Activated CD4-positive, alpha-beta T cell treated with anti-CD3 and anti-CD28 coated beads, Interleukin-10, Interleukin-2, amounts not matched to agents 100 ng/mL and 50 ng/mL, durations not matched to agents 16 hours and 8 hours (primary cell): ENCODE results near the gene RAPGEF1.

Experiments used
- DNase-seq: peaks from one replicate; pipeline ENCODE4 v3.0.0-alpha.2; 2020

Gene RAPGEF1

DNA sequence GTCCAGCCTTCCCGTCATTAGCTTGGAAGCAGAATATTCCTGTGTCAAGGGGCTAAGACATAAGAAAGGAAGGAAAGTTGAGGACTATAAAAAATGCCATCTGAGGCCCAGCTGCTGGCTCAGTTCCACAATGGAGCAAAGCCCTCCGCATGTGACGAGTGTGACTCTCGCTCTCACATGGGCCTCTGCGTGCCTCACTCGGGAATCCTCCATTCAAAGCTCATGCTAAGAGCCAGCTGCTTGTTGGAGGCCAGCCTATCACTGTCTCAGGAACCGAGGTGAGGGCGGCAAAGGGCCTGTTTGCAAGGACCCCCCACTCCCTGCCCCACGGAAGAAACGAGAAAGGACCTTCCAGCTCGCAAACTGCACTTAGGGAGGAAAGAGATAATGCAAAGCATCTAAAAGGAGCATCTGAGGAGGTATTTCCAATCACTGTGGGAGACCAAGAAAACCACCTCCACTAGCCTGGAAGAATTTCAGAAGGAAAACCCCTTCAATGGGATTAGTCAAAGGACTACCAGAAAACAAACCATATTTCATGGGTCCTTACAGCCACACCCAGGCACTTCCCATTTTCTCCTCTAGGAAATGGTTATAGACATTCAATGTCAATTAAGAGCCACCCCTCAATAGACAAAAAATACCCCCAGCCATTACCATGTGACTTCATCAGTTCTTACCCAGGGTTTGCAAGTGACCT lies 99.3 kb downstream of the RAPGEF1 start:
- no peak for DNase-seq

DNA sequence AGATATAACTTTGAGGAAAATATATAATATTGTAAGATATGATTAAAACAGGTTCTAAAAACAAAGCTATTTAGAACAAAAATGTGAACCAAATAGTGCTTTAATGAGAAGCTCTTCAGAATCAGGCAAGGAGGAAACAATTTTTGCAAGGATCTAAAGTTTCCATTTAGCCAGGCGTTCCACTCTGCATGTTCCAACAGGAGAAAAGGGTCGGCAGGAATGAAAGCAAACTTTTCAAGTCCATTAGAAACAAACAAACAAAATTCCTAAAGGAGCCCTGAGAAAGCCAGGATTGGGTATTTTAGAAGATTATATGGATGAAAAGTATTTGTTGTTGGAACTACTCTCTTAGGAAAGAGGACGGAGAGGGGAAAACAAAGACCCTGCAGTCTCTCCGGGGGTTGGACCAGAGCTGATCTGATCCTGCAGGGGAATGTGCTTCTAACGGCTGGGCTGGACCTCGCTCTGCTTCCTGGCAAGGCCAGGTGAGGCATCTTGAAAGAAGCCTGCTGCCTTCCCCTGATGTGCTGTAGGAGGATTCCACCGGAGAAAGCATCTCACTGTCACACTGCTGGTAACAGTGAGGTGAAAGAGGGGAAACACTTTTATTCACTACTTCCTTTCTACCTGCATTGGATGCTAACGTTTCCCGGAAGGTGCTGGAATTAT lies 100.0 kb downstream of the RAPGEF1 start:
- DNase-seq: no peak

DNA sequence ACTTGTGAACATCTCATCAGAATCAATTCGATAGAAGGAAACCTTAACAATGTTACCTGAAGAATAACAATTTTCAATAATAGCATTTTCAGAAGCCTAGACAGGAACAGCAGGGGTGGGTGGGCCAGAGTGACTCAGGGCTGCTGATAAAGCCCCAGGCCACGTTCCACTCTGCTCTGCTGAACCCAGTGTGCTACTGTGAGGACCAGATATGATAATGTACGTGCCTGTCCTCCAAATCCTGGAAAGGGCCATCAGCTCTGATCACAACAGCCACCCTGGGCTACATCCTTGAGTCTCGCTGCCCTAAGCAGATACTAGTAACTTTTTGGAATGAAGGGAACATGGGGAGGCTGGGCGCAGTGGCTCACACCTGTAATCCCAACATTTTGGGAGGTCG lies 103.3 kb downstream of the RAPGEF1 start:
- no peak for DNase-seq

GRCh38 chr9:131635892-131636291 lies 104.0 kb downstream of the RAPGEF1 start:
- no peak for DNase-seq

- DNase-seq: peak; percentile 85
Observed at GRCh38 chr9:131635285-131635684, 104.6 kb downstream of the RAPGEF1 start.

- no peak for DNase-seq
Observed at GRCh38 chr9:131633491-131634031, 106.3 kb downstream of the RAPGEF1 start.

GRCh38 chr9:131631306-131631705 lies 108.6 kb downstream of the RAPGEF1 start:
- DNase-seq: no peak

- peak; percentile 22 for DNase-seq
Observed at GRCh38 chr9:131630205-131630831, 109.6 kb downstream of the RAPGEF1 start.

- peak; percentile 43 for DNase-seq
Observed at GRCh38 chr9:131629825-131630204, 110.1 kb downstream of the RAPGEF1 start.

GRCh38 chr9:131629226-131629500 lies 110.7 kb downstream of the RAPGEF1 start:
- no peak for DNase-seq

GRCh38 chr9:131628459-131629225 lies 111.2 kb downstream of the RAPGEF1 start:
- no peak for DNase-seq

- DNase-seq: peak; percentile 66
Observed at GRCh38 chr9:131627648-131628458, 112.0 kb downstream of the RAPGEF1 start.

- no peak for DNase-seq
Observed at GRCh38 chr9:131627326-131627647, 112.6 kb downstream of the RAPGEF1 start.

- peak; percentile 21 for DNase-seq
Observed at GRCh38 chr9:131625790-131626670, 113.8 kb downstream of the RAPGEF1 start.

DNA sequence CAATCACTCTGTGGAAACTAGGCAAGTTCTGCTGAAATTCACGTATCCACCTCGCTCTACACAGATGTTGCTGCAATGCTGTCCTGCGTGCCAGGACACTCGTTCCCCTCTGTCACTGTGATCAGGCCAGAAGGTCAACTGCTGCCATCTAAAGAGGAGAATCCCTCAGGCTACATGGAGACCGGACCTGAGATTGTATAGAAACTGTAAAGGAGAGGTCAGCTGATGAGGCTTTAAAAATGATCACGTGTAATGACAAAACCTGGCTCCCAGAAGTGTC lies 114.4 kb downstream of the RAPGEF1 start:
- no peak for DNase-seq

DNA sequence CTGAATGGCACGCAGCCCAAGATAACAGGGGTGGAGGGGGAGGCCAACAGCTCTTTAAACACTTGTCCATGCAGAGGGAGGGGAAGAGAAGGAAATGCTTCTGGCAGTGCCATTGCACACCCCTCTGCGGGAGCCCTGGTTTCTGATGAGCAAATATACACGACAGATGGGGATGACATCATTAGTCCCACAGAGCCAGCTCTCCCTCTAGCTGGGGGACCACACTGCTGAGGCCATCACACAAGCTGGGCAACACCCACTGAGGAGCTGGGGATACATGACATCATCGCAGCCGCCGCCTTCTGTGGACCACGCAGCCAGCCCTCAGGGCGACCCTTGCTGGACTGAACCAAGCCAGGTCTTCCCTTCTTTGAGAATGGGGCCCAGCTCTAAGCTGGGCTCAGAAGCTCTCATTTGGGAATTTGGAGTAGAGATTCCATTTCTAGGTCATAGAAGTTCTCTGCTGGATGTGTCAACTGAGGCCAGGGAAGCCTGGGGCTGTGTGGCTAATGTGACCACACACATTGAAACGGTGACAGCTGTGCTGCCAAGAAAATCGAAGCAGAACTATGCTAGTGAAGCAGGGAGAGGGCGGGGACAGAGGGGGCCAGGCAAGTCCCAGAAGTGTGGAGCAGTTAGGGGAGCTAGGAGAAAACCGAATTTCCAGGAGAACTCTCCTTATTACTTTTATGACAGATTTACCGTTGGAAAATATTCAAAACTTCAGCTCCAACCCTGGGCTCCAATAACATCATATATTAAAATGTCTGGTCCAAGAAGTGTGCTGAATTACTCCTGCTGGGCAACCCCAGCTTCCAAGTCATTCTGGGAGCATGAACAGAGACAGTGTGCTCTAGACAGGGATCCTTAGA lies 115.0 kb downstream of the RAPGEF1 start:
- DNase-seq: no peak

- DNase-seq: no peak
Observed at GRCh38 chr9:131623655-131624330, 116.1 kb downstream of the RAPGEF1 start.

- DNase-seq: no peak
Observed at GRCh38 chr9:131622523-131622922, 117.4 kb downstream of the RAPGEF1 start.

DNA sequence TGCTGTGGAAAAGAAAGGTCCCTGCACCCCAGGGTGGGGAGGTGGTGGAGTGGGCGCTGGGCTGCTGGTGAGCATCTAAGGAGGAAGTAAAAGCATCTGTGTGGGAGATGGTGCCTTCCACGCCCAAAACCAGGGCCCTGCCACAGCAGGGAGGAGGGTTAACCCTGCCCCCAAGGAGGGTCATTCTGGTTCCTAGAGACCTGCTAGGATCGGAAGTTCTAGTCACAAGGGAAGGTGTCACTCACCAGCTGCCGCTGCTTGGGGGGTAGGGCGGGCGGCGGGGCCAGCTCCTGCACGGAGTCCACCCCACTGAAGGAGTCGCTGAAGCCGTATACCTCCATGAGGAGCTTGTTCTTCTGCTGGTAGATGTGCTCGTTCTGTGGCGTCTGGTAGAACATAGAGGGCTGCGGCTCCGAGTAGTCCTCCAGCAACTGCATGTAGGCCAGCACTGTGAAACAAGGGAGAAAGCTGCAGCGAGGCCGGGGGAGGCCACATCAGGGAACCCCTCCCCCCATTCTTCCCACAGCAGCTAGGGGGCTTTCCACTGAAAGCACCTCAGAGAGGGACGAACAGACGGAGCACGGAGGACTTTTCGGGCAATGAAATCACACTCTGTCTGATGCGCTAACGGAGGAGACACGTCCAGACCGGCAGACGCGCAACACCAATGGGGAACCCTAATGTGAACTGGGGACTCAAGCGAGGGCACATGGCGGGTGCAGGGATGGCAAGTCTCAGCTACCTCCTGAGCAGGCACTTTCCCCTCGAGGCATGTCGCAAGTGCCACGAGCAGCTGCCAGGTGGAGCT lies 118.1 kb downstream of the RAPGEF1 start:
- no peak for DNase-seq
